HEK293T (cell line): ENCODE measurements around the gene RAB11FIP5.

Experiments used
- CTCF ChIA-PET: fragments of 350-600 bp; formaldehyde crosslinking; extraction: SDS; loops from one replicate; lab custom pipeline; 2021; ENCODE audit warnings: antibody characterized with exemption, inconsistent platforms; lab: Yijun Ruan, JAX
- POLR2A ChIA-PET: fragments of 350-600 bp; formaldehyde crosslinking; extraction: SDS; loops from one replicate; lab custom pipeline; 2020; ENCODE audit warnings: antibody characterized with exemption, inconsistent platforms; lab: Yijun Ruan, JAX
- DNase-seq: peaks from one replicate; pipeline ENCODE4 v3.0.0; 2012; ENCODE audit warnings: mixed read lengths; ENCODE audit errors: extremely low spot score
- ARNT ChIP-seq: fragments of 450-650 bp; IDR thresholded peaks from 2 replicates; pipeline ENCODE4 v1.6.1; 2017; ENCODE audit warnings: mild to moderate bottlenecking
- BHLHE40 ChIP-seq: fragments of 450-650 bp; IDR thresholded peaks from 2 replicates; pipeline ENCODE4 v1.6.1; 2016; ENCODE audit warnings: mild to moderate bottlenecking, moderate library complexity, borderline replicate concordance
- CTBP1 ChIP-seq: fragments of 450-650 bp; IDR thresholded peaks from 2 replicates; pipeline ENCODE4 v1.6.1; 2016; ENCODE audit warnings: borderline replicate concordance
- ELF4 ChIP-seq: fragments of 450-650 bp; IDR thresholded peaks from 2 replicates; pipeline ENCODE4 v1.6.1; 2017; ENCODE audit warnings: antibody characterized with exemption
- FOXA1 ChIP-seq: fragments of 450-650 bp; IDR thresholded peaks from 2 replicates; pipeline ENCODE4 v1.6.1; 2016; ENCODE audit warnings: mild to moderate bottlenecking
- FOXK2 ChIP-seq: fragments of 450-650 bp; IDR thresholded peaks from 2 replicates; pipeline ENCODE4 v1.6.1; 2016; ENCODE audit warnings: mild to moderate bottlenecking
- FOXM1 ChIP-seq: fragments of 450-650 bp; IDR thresholded peaks from 2 replicates; pipeline ENCODE4 v1.6.1; 2017; ENCODE audit warnings: mild to moderate bottlenecking, borderline replicate concordance
- HDGF ChIP-seq: fragments of 450-650 bp; IDR thresholded peaks from 2 replicates; pipeline ENCODE4 v1.6.1; 2017; ENCODE audit warnings: antibody characterized with exemption, borderline replicate concordance
- L3MBTL2 ChIP-seq: fragments of 450-650 bp; conservative IDR thresholded peaks from 2 replicates; pipeline ENCODE4 v1.6.1; 2016; ENCODE audit warnings: mild to moderate bottlenecking
- LEF1 ChIP-seq: fragments of 450-650 bp; IDR thresholded peaks from 2 replicates; pipeline ENCODE4 v1.6.1; 2017; ENCODE audit warnings: mild to moderate bottlenecking, borderline replicate concordance
- NFRKB ChIP-seq: fragments of 450-650 bp; IDR thresholded peaks from 2 replicates; pipeline ENCODE4 v1.6.1; 2016; ENCODE audit warnings: mild to moderate bottlenecking, moderate library complexity
- PKNOX1 ChIP-seq: fragments of 450-650 bp; IDR thresholded peaks from 2 replicates; pipeline ENCODE4 v1.6.1; 2016
- SP1 ChIP-seq: fragments of 450-650 bp; IDR thresholded peaks from 2 replicates; pipeline ENCODE4 v1.6.1; 2017
- SUZ12 ChIP-seq: fragments of 450-650 bp; IDR thresholded peaks from 2 replicates; pipeline ENCODE4 v1.6.1; 2016; ENCODE audit warnings: mild to moderate bottlenecking
- TARDBP ChIP-seq: fragments of 450-650 bp; IDR thresholded peaks from 2 replicates; pipeline ENCODE4 v1.6.1; 2016
- ZNF384 ChIP-seq: fragments of 450-650 bp; IDR thresholded peaks from 2 replicates; pipeline ENCODE4 v1.6.1; 2016

Gene RAB11FIP5

GRCh38 chr2:73032702-73033097, 80.0 kb downstream of the RAB11FIP5 start:
- DNase-seq: no peak
- ChIA-PET POLR2A (no interaction called here), CTCF (no interaction called here)

GRCh38 chr2:73031725-73032701, 80.7 kb downstream of the RAB11FIP5 start:
- no peak for DNase-seq
- CTCF ChIA-PET: interaction anchor here (1.3 kb wide), 1 partner anchor 58 kb away, joined by 4 read pairs; no protein-coding TSS in a partner anchor
- POLR2A ChIA-PET: no interaction called here
- TF ChIP-seq ZNF384 (no peak), FOXM1 (no peak), SUZ12 (no peak), TARDBP (no peak), LEF1 (no peak), L3MBTL2 (no peak), BHLHE40 (no peak), HDGF (no peak), FOXA1 (no peak), SP1 (no peak), NFRKB (no peak), FOXK2 (no peak), ARNT (no peak), CTBP1 (no peak), PKNOX1 (no peak)

More at GRCh38 chr2:73032702-73033097, 80.0 kb downstream of the RAB11FIP5 start:
- TF ChIP-seq LEF1: no peak
- no peak for TF ChIP-seq FOXK2
- no peak for TF ChIP-seq ZNF384
- TF ChIP-seq PKNOX1: no peak
- no peak for TF ChIP-seq SP1
- TF ChIP-seq ELF4: no peak
- no peak for TF ChIP-seq BHLHE40
- TF ChIP-seq NFRKB: no peak
- no peak for TF ChIP-seq SUZ12
- no peak for TF ChIP-seq L3MBTL2
- no peak for TF ChIP-seq FOXM1
- TF ChIP-seq TARDBP: no peak
- TF ChIP-seq HDGF: no peak
- TF ChIP-seq CTBP1: no peak
- no peak for TF ChIP-seq FOXA1

GRCh38 chr2:73031095-73031678, 81.6 kb downstream of the RAB11FIP5 start:
- ChIA-PET CTCF (interaction anchor here (0.6 to 1.3 kb wide), 2 partner anchors 37 to 57 kb away, joined by 3 to 4 read pairs; no protein-coding TSS in a partner anchor), POLR2A (interaction anchor here (0.6 kb wide), 1 partner anchor 8 kb away, joined by 3 read pairs; no protein-coding TSS in a partner anchor)
- TF ChIP-seq HDGF: no peak
- no peak for TF ChIP-seq TARDBP
- no peak for DNase-seq

GRCh38 chr2:73028841-73029240, 83.9 kb downstream of the RAB11FIP5 start:
- ChIA-PET CTCF (no interaction called here), POLR2A (no interaction called here)
- DNase-seq: no peak
- TF ChIP-seq FOXM1 (no peak), BHLHE40 (no peak), FOXK2 (no peak)

- TF ChIP-seq HDGF (no peak), ELF4 (no peak), LEF1 (no peak), PKNOX1 (no peak), ZNF384 (no peak), SP1 (no peak), SUZ12 (no peak), NFRKB (no peak), ARNT (no peak), CTBP1 (no peak)
- POLR2A ChIA-PET: no interaction called here
- no peak for DNase-seq
- CTCF ChIA-PET: interaction anchor here (0.6 kb wide), 1 partner anchor 739 kb away, joined by 3 read pairs; no protein-coding TSS in a partner anchor
These were observed 85.4 kb downstream of the RAB11FIP5 start for GRCh38 chr2:73027340-73027739.

GRCh38 chr2:73023497-73023896, 89.3 kb downstream of the RAB11FIP5 start:
- TF ChIP-seq FOXM1 (no peak), FOXA1 (no peak), SP1 (no peak), TARDBP (no peak), ELF4 (no peak), LEF1 (no peak), L3MBTL2 (no peak), NFRKB (no peak), ZNF384 (no peak), HDGF (no peak), BHLHE40 (no peak), CTBP1 (no peak), PKNOX1 (no peak), FOXK2 (no peak), ARNT (no peak), SUZ12 (no peak)
- POLR2A ChIA-PET: no interaction called here
- DNase-seq: no peak
- CTCF ChIA-PET: no interaction called here
